Measurements from ENCODE around the gene C10orf90.

The C10orf90 gene

GRCh38 chr10:126437635-126438406 lies 232.7 kb downstream of the C10orf90 start:
- no peaks in the 10 kb centered on the region for H3K9me3 ChIP-seq
- no peaks in the 10 kb centered on the region for H3K4me1 ChIP-seq (ENCODE audit: control insufficient read depth in 1 of 2, insufficient read depth in 1 of 2, low read depth in 1 of 2, low read length in 1 of 2)
- H3K27ac ChIP-seq = no peak overlapping the region
- H3K4me3 ChIP-seq (ENCODE audit: low read depth in 1 of 2, low read length in 1 of 2) = no peak overlapping the region
- H3K36me3 ChIP-seq = no peaks in the 10 kb centered on the region
- H3K27me3 ChIP-seq = no peaks in the 10 kb centered on the region
- no peak for TF ChIP-seq CTCF (IDR thresholded peaks at IDR 0.05)

DNA sequence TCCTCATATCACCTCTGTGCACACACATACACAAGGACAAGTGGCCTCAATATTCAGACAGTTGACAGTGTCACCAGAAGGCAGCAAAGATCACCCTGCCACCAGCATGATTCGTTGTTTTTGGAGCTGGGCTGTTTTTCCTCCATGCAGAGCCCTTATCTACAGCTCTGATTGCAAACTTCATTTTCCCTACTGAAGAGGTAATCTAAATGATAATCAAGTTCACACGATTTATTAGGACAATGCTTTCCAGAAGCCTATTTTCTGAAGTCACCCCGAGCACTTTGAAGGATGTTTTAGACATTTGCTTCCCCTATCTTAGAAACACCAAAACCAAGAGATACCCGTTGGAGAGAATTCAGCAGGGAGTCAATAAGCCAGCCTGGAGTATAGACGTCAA lies 236.3 kb downstream of the C10orf90 start:
- H3K4me3 ChIP-seq (ENCODE audit: low read depth in 1 of 2, low read length in 1 of 2) = no peak overlapping the region
- no peaks in the 10 kb centered on the region for H3K9me3 ChIP-seq
- no peak overlapping the region for H3K27ac ChIP-seq
- no peak for TF ChIP-seq CTCF (IDR thresholded peaks at IDR 0.05)
- H3K36me3 ChIP-seq = no peaks in the 10 kb centered on the region
- H3K27me3 ChIP-seq = no peaks in the 10 kb centered on the region
- no peaks in the 10 kb centered on the region for H3K4me1 ChIP-seq (ENCODE audit: control insufficient read depth in 1 of 2, insufficient read depth in 1 of 2, low read depth in 1 of 2, low read length in 1 of 2)

GRCh38 chr10:126433351-126433750 lies 237.1 kb downstream of the C10orf90 start:
- Histone ChIP-seq H3K27ac (no peak overlapping the region), H3K4me1 (ENCODE audit: control insufficient read depth in 1 of 2, insufficient read depth in 1 of 2, low read depth in 1 of 2, low read length in 1 of 2) (no peaks in the 10 kb centered on the region), H3K36me3 (no peaks in the 10 kb centered on the region), H3K9me3 (no peaks in the 10 kb centered on the region), H3K27me3 (no peaks in the 10 kb centered on the region), H3K4me3 (ENCODE audit: low read depth in 1 of 2, low read length in 1 of 2) (no peak overlapping the region)
- no peak for TF ChIP-seq CTCF (IDR thresholded peaks at IDR 0.05)

DNA sequence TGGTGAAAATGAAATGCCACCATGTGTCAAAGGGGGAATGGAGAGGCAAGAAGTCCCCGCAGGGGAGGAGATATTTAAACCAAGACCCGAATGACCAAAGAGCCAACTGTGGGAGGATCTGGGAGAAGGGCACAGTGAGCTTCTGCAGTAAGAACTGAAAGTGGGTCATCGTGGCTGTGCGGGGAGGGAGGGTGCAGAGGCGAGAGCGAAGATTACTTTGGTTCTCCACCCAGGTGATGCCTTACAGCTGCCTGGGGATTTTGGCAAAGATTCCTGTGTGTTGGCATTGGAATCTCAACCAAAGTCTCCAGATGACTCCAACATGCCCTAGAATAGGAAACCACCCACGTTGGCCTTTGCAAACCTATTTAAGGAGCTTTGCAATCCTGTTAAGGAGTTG lies 238.0 kb downstream of the C10orf90 start:
- Histone ChIP-seq H3K9me3 (no peaks in the 10 kb centered on the region), H3K4me1 (ENCODE audit: control insufficient read depth in 1 of 2, insufficient read depth in 1 of 2, low read depth in 1 of 2, low read length in 1 of 2) (no peaks in the 10 kb centered on the region), H3K4me3 (ENCODE audit: low read depth in 1 of 2, low read length in 1 of 2) (no peak overlapping the region), H3K27me3 (no peaks in the 10 kb centered on the region), H3K36me3 (no peaks in the 10 kb centered on the region), H3K27ac (no peak overlapping the region)
- no peak for TF ChIP-seq CTCF (IDR thresholded peaks at IDR 0.05)

DNA sequence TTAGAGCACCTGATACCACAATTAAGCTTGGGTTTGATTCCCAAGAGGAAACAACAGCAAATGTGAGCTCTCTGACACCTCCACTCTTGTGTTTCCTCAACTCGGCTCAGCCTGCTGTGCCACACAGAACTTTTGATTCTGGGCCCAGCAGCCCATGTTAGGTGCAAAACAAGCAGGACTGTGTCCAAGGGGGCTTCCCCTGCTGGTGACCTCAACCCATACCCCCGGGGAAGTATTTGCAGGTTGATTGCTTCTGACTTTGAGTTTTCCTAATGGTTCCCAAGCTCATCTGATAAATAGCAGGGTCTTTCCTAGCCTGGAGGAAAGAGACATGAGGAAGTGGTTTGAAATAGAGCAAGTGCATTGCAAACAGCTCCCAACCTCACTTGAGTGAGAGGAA lies 238.7 kb downstream of the C10orf90 start:
- H3K4me3 ChIP-seq (ENCODE audit: low read depth in 1 of 2, low read length in 1 of 2) = no peak overlapping the region
- no peaks in the 10 kb centered on the region for H3K4me1 ChIP-seq (ENCODE audit: control insufficient read depth in 1 of 2, insufficient read depth in 1 of 2, low read depth in 1 of 2, low read length in 1 of 2)
- no peak for TF ChIP-seq CTCF (IDR thresholded peaks at IDR 0.05)
- no peaks in the 10 kb centered on the region for H3K36me3 ChIP-seq
- H3K9me3 ChIP-seq = no peaks in the 10 kb centered on the region
- H3K27ac ChIP-seq = no peak overlapping the region
- H3K27me3 ChIP-seq = no peaks in the 10 kb centered on the region

All from neutrophil (primary cell).